AG08395 (cell line): ENCODE data around the gene MRPL12.

ENCODE experiments used
- DNase-seq: peaks from one replicate; pipeline ENCODE4 v3.0.0; 2012; ENCODE audit warnings: mixed read lengths, low spot score

MRPL12 gene

DNA sequence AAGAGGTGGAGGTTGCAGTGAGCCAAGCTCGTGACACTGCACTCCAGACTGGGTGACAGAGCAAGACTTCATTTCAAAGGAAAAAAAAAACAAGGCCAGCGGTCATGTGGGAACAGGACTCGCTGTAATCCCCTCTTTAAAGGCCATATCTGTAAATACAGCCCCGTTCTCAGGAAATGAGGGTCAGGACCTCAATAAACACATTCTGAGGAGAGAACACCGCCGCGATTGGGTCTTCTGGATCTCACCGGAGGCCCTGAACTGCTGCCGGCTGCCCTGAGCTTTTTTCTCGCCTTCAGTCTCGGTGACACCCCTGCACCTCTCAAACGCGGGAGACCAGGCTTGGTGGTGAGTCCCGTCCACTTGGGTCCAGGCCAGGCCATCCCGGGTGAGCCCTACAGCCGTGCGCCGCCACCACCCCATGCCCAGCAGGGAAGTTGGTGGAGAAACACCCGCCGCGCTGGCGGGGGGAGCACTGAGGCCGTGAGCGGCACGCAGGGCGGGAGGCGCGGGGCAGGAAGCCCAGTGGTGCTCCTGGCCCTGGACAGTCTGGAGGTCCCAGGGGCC is 37.3 kb downstream of the MRPL12 start:
- DNase-seq: no peak

DNA sequence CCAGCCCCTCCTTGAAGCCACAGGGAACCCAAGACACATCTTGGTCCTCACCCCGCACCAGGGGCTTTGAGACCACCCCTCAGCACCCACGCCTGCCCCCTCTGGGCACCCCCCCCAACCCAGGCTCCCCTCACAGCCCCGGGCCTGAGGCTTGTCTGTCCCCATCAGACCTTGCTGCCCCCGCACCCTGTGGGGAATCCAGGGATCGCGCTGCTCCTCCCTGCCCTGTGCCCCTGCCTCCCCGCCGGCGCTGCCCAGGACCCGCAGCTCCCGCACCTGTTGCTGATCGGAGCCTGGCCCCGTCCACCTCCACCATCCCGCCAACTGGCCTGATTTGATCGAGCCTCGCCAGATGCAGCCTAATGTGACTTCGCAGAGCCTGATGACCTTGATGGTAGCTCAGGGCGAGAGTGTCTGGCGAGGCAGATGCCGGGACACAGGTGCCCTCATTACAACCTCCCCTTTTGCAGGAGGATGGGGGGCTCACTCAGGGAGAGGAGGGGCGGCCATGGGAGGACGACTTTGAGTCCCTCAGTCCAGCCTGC is 38.0 kb downstream of the MRPL12 start:
- DNase-seq: no peak

DNA sequence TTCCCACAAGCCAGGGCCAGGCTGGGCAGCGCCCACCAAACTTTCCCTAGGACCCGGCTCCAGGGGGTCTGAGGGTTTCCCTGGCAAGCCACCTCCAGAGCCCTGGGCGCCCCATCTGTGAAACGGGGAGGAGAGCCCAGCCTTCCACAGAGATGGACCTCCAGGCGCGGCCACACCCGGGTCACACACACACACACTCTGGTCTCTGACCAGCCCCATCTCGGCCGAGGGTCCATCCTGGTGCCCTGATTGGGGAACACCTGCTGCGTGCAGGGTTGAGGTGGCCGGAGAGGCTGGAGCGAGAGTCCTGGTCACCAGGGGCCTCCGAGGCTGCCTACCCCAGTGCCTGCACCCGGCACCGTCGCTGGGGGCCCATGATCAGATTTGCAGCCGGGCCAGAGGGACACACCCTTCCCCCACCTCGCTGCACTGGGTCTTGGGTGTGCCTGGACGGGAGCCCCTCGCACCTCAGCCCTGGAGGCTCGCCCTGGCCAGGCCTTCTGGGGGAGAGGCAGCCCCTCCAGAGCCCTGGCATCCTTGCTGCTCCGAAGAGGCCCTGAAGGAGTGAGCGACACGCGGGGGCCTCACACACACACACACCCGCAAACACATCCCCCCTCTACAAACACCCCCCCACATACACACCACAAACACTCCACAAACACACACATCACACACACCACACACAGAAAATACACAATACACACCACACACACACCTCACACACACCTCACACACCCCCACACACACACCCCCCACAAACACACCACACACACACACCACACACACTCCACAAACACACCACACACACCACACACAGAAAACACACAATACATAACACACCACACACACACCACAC is 38.7 kb downstream of the MRPL12 start:
- DNase-seq: no peak
